D721Med (cell line): Measurements from ENCODE around the gene ZNF469.

Experiments used
- DNase-seq: peaks from one replicate; pipeline ENCODE4 v3.0.0; 2011; ENCODE audit warnings: low spot score; ENCODE audit not compliant: insufficient read length
- FAIRE-seq: peaks from 2 replicates; lab custom pipeline; 2011; peaks lifted over from hg19 to GRCh38; lab: Jason Lieb, UNC
- CTCF ChIP-seq: IDR thresholded peaks from 2 replicates; pipeline ENCODE4 v1.5.1; 2012; ENCODE audit warnings: mild to moderate bottlenecking, control low read depth; ENCODE audit not compliant: insufficient read depth; ENCODE audit errors: missing control alignments

Gene ZNF469

GRCh38 chr16:88394426-88394825 is 11.7 kb downstream of the ZNF469 start:
- FAIRE-seq: no peak

DNA sequence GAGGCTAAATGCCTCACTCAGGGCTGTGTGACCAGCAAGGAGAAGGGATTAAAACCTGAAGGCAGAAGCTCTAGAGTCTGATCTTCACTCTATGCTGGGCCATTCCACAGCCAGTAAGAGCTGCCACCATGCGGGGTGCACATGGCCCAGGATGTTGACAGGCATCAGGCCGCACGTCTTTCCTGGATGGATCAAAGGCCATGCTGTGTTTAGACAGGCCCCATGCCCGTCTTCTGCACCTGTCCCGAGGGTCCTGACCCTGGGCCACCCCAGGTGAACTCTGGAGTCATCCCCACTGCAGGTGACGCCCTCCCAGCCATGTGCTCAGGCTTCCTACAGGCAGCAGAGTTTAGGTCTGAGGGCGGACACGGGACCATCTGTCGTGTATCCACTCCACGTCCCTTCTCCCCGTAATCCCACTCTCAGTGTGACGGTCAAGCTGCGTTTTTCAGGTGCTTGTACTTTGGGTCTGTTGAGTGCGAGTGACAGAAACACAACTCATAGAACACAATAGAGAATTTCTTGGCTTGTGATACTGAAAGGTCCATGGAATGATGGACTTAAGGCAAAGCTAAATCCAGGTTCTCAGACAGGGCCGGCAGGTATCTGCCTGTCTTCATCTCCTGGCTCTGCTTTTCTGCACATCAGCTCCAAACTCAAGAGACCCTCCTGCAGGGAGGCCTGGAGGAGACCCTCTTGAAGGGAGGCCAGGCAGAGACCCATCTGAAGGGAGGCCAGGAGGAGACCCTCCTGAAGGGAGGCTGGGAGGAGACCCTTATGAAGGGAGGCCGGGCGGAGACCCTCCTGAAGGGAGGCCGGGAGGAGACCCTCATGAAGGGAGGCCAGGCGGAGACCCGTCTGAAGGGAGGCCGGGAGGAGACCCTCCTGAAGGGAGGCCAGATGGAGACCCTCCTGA is 13.2 kb downstream of the ZNF469 start:
- DNase-seq (no peak), FAIRE-seq (no peak)
- no peak for TF ChIP-seq CTCF

More at GRCh38 chr16:88394426-88394825, 11.7 kb downstream of the ZNF469 start:
- no peak for DNase-seq
- TF ChIP-seq CTCF: no peak

GRCh38 chr16:88398170-88398873 is 15.6 kb downstream of the ZNF469 start:
- no peak for DNase-seq
- TF ChIP-seq CTCF: no peak
- no peak for FAIRE-seq

- FAIRE-seq: no peak
- no peak for TF ChIP-seq CTCF
- no peak for DNase-seq
These were observed 16.1 kb downstream of the ZNF469 start for GRCh38 chr16:88398874-88399178.

- TF ChIP-seq CTCF: no peak
- DNase-seq (no peak), FAIRE-seq (no peak)
These were observed 17.4 kb downstream of the ZNF469 start for GRCh38 chr16:88400186-88400585.

GRCh38 chr16:88401604-88402246 is 19.0 kb downstream of the ZNF469 start:
- TF ChIP-seq CTCF: no peak
- DNase-seq (no peak), FAIRE-seq (no peak)
